Heart left ventricle (tissue), 13 donors: Measurements from ENCODE around the gene CAMTA1.

Source experiments
- POLR2A ChIP-seq, 2 donors: fragments of 450-650 bp; IDR thresholded peaks; one replicate each; pipeline ENCODE4 v1.6.1; 2017; ENCODE audit warnings: antibody characterized with exemption in 2 of 2, mild to moderate bottlenecking in 2 of 2, moderate library complexity in 2 of 2
- TF ChIP-seq, protein P1 (sequence below), 12 donors: fragments of 200-600 bp; sonication (generic) in 4 of 12; IDR thresholded peaks; one replicate each; pipeline versions ENCODE4 v1.5.0 to v1.8.0; 2018 to 2022; ENCODE audit warnings: antibody characterized with exemption in 12 of 12, mild to moderate bottlenecking in 5 of 12
- donor health status: ischemic (EF 13 %, LVEDD 7.1; RV severe dilation, severe dysfunction).
- donor health status: DM: no; HTN: yes; CAD: no.
- donor health status: DM: no; HTN: no; CAD: no.
- donor health status: ischemic (EF 25% LVEDD 6.9; RV normal size, moderate dysfunction).
- donor health status: ischemic (EF 25% LVEDD 5.7; RV mildly dilated, moderate dysfunction).
- donor health status: ischemic (EF 35%, LVEDD 5.7; RV mildly dilated, moderate dysfunction).
- donor health status: nonischemic (EF 11% LVEDD 7.7; RV severe dilation, severe dysfunction).
- donor health status: DM: yes; HTN: yes; CAD: no.
- donor health status: PGD.
- donor health status: ischemic (EF 29% LVEDD 5.4; RV normal size, mild dysfunction).
- donor health status: nonischemic (EF 23%, LVEDD 6.1; RV moderate dilation, normal function).

DNA sequence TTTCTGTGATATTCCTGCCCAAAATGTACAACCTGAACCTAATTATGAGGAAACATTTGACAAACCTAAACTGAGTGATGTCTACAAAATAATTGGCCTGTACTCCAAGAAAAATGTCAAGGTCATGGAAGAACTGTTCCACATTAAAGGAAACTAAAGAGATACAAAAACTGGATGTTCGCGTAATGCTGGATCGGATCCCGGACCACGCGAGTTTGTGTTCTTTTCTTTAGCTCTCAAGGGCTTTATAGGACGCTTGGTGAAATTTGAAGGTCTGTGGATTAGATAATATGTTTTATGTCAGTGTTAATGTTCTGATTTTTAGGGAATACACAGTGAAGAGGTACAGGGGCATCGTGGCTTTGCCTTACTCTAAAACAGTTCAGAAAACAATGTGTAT, 400.5 kb downstream of the CAMTA1 start:
- TF ChIP-seq, protein P1, sequence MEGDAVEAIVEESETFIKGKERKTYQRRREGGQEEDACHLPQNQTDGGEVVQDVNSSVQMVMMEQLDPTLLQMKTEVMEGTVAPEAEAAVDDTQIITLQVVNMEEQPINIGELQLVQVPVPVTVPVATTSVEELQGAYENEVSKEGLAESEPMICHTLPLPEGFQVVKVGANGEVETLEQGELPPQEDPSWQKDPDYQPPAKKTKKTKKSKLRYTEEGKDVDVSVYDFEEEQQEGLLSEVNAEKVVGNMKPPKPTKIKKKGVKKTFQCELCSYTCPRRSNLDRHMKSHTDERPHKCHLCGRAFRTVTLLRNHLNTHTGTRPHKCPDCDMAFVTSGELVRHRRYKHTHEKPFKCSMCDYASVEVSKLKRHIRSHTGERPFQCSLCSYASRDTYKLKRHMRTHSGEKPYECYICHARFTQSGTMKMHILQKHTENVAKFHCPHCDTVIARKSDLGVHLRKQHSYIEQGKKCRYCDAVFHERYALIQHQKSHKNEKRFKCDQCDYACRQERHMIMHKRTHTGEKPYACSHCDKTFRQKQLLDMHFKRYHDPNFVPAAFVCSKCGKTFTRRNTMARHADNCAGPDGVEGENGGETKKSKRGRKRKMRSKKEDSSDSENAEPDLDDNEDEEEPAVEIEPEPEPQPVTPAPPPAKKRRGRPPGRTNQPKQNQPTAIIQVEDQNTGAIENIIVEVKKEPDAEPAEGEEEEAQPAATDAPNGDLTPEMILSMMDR (IDR thresholded peaks at IDR 0.05), result no peak
- no peak for TF ChIP-seq POLR2A (IDR thresholded peaks at IDR 0.05)
